ENCODE measurements around the gene PDE10A.

GRCh38 chr6:165635965-165636364 is 27.1 kb downstream of the PDE10A start:
- TF ChIP-seq, protein P1, sequence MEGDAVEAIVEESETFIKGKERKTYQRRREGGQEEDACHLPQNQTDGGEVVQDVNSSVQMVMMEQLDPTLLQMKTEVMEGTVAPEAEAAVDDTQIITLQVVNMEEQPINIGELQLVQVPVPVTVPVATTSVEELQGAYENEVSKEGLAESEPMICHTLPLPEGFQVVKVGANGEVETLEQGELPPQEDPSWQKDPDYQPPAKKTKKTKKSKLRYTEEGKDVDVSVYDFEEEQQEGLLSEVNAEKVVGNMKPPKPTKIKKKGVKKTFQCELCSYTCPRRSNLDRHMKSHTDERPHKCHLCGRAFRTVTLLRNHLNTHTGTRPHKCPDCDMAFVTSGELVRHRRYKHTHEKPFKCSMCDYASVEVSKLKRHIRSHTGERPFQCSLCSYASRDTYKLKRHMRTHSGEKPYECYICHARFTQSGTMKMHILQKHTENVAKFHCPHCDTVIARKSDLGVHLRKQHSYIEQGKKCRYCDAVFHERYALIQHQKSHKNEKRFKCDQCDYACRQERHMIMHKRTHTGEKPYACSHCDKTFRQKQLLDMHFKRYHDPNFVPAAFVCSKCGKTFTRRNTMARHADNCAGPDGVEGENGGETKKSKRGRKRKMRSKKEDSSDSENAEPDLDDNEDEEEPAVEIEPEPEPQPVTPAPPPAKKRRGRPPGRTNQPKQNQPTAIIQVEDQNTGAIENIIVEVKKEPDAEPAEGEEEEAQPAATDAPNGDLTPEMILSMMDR (IDR thresholded peaks at IDR 0.05), result no peak
- no peak for TF ChIP-seq POLR2AphosphoS5 (IDR thresholded peaks at IDR 0.05)

Data from esophagus muscularis mucosa (tissue), 3 donors.